Loucy (cell line): ENCODE results near the gene SLC1A4.

Experiments
- CTCF ChIP-seq: fragments of 200-600 bp; sonication (generic); conservative IDR thresholded peaks from 2 replicates; pipeline ENCODE4 v1.5.1; 2014; ENCODE audit warnings: mild to moderate bottlenecking, antibody characterized with exemption, low read length
- EZH2phosphoT487 ChIP-seq: fragments of 200-600 bp; IDR thresholded peaks from 2 replicates; pipeline ENCODE4 v1.6.1; 2018; ENCODE audit warnings: antibody characterized with exemption, mild to moderate bottlenecking, moderate library complexity, borderline replicate concordance

GRCh38 chr2:64979744-64980143, 9.5 kb upstream of the SLC1A4 start:
- TF ChIP-seq CTCF (no peak), EZH2phosphoT487 (no peak)
